ENCODE measurements around the gene CDC42BPA.
A peak's percentile ranks its signal among the peaks of the same experiment; 100 is the strongest.

The CDC42BPA gene

DNA sequence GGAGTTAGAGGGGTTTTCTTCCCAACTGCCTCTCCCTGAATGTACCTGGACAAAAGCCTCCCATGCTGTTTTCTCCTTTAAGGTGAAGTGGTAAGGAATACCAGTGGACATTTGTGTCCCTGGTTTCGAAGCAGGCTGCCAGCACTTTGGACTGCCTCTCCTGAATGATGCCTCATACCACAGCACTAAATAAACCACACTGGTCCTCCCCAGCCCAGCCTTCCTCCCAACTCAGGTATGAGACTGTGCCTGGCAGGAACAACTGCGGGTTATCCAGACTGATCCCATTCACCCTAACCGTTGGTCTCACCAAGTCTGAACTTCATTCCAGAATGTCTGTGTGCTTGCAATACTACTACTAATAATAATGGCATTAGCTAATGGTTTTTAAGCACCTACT is 368.9 kb downstream of the CDC42BPA start:
- TF ChIP-seq, protein P1, sequence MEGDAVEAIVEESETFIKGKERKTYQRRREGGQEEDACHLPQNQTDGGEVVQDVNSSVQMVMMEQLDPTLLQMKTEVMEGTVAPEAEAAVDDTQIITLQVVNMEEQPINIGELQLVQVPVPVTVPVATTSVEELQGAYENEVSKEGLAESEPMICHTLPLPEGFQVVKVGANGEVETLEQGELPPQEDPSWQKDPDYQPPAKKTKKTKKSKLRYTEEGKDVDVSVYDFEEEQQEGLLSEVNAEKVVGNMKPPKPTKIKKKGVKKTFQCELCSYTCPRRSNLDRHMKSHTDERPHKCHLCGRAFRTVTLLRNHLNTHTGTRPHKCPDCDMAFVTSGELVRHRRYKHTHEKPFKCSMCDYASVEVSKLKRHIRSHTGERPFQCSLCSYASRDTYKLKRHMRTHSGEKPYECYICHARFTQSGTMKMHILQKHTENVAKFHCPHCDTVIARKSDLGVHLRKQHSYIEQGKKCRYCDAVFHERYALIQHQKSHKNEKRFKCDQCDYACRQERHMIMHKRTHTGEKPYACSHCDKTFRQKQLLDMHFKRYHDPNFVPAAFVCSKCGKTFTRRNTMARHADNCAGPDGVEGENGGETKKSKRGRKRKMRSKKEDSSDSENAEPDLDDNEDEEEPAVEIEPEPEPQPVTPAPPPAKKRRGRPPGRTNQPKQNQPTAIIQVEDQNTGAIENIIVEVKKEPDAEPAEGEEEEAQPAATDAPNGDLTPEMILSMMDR (conservative IDR thresholded peaks at IDR 0.05; ENCODE audit: control insufficient read depth, insufficient read depth, low read depth, low read length): no peak
- H3K4me3 ChIP-seq (ENCODE audit: control insufficient read depth, low read depth, low read length): no peak overlapping the region
- DNase-seq (ENCODE audit: low read depth): no peak

- no peak overlapping the region for H3K4me3 ChIP-seq (ENCODE audit: control insufficient read depth, low read depth, low read length)
- DNase-seq (ENCODE audit: low read depth): no peak
- TF ChIP-seq, protein P1 (conservative IDR thresholded peaks at IDR 0.05; ENCODE audit: control insufficient read depth, insufficient read depth, low read depth, low read length): no peak
Observed at GRCh38 chr1:226948996-226949395, 369.3 kb downstream of the CDC42BPA start.

DNA sequence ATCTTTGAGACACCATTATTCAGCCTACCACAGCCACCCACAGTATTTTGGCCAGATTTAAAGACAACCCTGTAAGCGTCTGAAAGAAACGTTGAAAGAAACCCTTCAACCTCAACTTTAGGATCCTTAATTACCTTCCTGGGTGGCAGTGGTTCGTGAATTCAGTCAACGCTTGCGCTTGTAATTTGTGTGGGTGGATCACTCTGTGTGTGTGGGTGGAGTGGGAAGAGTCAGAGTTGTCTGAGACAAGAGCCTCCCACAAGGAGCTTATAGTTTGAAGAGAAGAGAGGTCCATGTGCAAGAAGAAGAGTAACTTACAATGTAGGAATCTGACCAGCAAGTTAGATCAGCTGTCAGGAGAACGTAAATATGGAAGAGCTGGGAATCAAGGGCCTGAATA is 369.8 kb downstream of the CDC42BPA start:
- no peak overlapping the region for H3K4me3 ChIP-seq (ENCODE audit: control insufficient read depth, low read depth, low read length)
- no peak for DNase-seq (ENCODE audit: low read depth)
- TF ChIP-seq, protein P1 (conservative IDR thresholded peaks at IDR 0.05; ENCODE audit: control insufficient read depth, insufficient read depth, low read depth, low read length): no peak

- H3K4me3 ChIP-seq (ENCODE audit: control insufficient read depth, low read depth, low read length): no peak overlapping the region
- no peak for DNase-seq (ENCODE audit: low read depth)
- TF ChIP-seq, protein P1 (conservative IDR thresholded peaks at IDR 0.05; ENCODE audit: control insufficient read depth, insufficient read depth, low read depth, low read length): no peak
Observed at GRCh38 chr1:226948051-226948450, 370.2 kb downstream of the CDC42BPA start.

DNA sequence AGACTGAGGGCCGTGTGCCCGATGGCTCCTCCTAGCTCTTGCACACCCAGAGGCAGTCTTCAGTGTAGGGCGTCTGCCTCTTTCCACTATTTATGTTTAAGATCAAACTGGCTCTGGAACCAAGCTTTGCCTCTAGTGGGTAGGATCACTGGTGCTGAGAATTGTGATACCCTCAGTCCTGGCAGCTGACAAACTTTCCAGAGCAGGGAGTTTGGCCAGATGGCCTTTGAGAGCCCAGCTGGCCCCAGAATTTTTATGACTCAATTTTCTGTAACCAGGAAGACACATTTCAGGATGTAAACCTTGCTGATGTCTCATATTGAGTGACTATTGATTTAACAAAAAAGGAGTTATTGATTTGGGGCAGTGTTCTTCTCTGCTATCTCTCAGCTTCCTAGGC is 371.5 kb downstream of the CDC42BPA start:
- peak; percentile 31 for DNase-seq (ENCODE audit: low read depth)
- H3K4me3 ChIP-seq (ENCODE audit: control insufficient read depth, low read depth, low read length): no peak overlapping the region
- TF ChIP-seq, protein P1 (conservative IDR thresholded peaks at IDR 0.05; ENCODE audit: control insufficient read depth, insufficient read depth, low read depth, low read length): no peak

- TF ChIP-seq, protein P1 (conservative IDR thresholded peaks at IDR 0.05; ENCODE audit: control insufficient read depth, insufficient read depth, low read depth, low read length): no peak
- no peak for DNase-seq (ENCODE audit: low read depth)
Observed at GRCh38 chr1:226946285-226946684, 372.0 kb downstream of the CDC42BPA start.

DNA sequence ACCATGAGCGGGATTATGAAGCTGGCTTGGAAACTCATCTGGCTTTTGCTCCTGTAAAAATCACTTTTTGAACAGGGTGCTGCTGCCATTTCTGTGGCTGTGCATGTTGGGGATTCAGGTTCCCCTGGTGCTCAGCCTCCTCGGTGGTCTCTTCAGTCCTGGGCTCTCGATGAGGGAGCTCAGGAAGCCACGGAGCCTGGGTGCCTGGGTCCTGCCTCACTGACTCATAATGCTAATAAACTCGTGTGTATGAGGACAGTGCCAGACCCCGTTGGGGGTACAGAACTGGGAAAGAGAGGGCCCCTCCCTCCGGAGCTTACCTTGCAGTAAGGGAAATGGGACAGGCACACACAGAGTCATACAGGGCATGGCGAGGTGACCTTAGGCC is 372.4 kb downstream of the CDC42BPA start:
- DNase-seq (ENCODE audit: low read depth): no peak
- TF ChIP-seq, protein P1 (conservative IDR thresholded peaks at IDR 0.05; ENCODE audit: control insufficient read depth, insufficient read depth, low read depth, low read length): no peak
- no peak overlapping the region for H3K4me3 ChIP-seq (ENCODE audit: control insufficient read depth, low read depth, low read length)

More at GRCh38 chr1:226946285-226946684, 372.0 kb downstream of the CDC42BPA start:
- no peak overlapping the region for H3K4me3 ChIP-seq (ENCODE audit: control insufficient read depth, low read depth, low read length)
